NOMO-1 treated with DMSO at 0.1 percent for 48 hours (cell line): ENCODE data around the gene SORBS1.
A peak's percentile ranks its signal among the peaks of the same experiment; 100 is the strongest.

Experiments used
- DNase-seq: peaks from one replicate; lab custom pipeline; 2025; ENCODE audit not compliant: unreplicated experiment; lab: John Stamatoyannopoulos, UW

SORBS1 gene

DNA sequence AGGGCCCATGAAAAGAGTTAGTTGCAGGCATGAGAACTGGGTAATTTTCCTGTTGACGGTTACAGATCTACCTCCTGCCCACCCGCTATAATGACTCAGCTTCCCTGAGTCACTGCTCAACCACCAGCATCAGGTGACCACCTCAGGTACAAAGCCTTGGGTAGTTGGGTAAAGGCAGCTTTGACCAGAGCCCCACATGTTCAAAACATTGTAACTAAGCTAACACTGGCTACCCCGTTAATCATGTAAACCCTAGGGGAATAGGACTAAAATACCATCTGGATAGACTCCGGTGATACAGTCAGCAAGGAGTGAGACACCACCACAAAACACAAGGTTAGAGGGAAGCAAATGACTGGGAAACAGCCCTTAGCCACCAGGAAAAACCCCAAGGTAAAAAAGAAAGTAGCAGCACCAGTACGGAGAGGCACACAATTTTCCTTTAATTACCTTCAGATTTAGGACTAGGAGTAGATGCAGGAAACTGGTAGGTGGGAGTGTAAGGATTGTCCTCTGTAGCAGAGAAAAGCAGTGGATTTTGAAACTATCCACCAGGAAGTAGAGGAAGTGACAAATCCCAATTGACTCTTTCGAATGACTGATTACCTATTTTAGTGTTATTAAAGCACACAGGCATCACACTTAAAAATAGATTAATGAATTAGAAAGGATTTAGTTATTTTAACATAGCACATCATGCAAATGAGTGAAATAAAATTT, 166.8 kb downstream of the SORBS1 start:
- DNase-seq, result peak; percentile 17

DNA sequence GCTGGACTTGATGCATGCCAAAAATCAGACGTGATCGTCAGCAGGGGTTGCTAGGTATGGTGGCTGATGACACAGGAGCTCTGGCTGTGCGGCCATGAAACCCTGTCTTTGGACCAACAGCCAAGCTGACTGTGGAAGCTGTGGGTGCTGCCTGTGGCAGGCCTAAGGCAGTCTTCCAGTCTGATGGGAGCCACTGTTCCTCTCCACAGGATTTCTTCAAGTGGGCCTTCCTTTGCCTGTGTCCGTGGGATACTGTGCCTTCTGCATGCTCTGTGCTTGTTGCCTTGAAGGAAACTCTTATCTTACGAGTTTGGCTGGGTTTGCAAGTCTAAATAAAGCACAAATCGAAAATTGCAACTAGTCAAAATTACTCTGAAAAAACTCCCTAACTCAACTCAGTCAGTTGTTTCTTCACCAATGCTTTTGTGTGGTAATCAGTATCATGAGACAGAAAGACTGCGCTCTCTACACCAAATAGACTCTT, 168.4 kb downstream of the SORBS1 start:
- no peak for DNase-seq

DNA sequence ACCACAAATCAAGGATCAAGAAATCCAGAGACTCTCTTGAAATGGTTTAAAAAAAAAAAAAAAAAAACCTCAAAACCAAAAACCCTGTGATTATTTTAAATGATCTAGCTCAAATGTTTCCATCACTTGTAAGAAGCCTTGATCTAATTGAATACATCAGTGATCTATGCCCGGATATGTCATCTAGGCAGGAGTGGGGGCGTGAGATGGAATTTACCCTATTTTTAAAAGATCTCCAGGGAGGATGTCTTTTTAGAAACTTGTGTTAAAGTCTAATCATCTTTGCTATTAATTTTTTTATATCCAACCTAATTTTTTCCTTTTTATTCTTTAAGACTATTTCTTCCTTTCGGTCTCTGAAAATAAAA, 169.0 kb downstream of the SORBS1 start:
- no peak for DNase-seq

DNA sequence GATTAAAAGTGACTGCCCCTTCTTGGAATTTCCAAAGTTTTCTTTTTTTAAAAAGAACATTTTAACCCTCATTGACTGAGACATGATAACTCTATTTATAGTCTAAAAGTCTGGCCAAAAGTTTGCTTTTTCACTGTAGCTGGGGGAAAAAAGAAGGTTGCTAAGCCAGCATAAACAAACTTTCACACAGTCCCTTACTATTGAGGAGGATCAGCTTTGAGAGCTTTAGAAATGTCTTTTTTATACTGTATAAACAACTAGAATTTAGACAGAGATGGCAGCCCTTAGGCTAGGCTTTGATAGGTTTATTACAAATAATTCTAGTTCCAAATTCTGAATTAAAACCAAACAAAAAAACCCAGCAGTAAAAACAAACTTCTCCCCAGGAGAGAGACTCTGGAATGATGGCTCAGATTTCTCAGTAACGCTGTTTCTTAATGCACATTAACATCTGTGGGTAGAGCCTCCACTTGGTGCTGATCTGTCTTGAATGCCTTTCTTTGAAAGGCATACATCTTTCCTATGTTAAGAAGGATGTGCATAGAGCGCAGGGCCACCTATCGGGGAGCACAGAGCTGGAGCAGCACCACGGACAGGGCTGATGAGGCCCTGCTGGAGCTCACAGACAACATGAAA, 169.5 kb downstream of the SORBS1 start:
- peak; percentile 7 for DNase-seq

DNA sequence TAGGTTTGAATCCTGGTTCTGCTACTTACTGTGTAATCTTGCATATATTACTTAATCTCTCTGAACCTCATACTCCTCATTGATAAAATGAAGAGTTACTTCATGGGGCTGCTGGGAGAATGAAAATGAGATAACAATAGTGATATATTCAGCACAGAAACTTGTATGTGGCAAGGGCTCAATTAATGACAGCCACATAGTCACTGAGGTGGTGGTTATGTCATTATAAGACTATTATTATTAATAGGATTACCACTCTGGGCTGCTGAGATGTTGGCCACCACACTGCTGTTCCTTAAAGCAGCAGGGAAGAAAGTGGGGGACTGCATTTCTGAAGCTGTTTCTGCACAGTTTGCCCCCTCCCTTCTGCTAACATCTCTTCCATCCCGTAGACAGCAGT, 170.0 kb downstream of the SORBS1 start:
- no peak for DNase-seq

DNA sequence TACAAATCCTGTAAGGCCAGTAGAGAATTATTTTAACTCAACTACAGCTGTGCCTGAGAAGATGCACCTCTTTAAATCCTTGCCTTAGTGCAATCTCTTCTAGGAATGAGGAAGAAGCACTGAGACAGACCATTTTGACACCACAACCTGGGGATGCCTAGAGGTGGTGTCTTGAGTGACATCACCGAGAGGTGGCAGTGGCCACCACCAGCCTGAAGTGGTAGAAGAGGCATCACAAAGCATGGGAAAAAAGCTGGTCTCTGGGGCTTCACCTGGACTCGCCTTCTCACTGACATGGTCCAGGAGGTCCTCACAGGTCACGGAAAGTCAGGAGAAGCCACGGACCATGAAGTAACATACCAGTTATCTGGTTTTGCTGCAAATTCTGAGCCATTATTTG, 171.2 kb downstream of the SORBS1 start:
- peak; percentile 23 for DNase-seq

DNA sequence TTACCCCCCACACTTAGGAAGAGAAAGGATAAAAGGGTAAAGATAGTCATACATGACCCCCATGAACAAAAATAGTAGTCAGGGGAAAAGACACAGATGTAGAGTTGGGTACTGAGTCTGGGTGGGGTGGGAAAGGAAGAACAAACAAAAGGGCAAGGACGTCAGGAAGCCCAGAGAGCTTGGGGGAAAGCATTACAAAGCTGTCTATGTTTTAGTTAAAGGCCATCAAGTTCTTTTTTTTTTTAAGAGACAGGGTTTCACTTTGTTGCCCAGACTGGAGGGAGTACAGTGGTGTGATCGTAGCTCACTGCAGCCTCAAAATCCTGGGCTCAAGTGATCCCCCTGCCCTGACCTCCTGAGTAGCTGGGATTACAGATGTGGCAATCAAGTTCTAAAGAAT, 172.0 kb downstream of the SORBS1 start:
- no peak for DNase-seq

DNA sequence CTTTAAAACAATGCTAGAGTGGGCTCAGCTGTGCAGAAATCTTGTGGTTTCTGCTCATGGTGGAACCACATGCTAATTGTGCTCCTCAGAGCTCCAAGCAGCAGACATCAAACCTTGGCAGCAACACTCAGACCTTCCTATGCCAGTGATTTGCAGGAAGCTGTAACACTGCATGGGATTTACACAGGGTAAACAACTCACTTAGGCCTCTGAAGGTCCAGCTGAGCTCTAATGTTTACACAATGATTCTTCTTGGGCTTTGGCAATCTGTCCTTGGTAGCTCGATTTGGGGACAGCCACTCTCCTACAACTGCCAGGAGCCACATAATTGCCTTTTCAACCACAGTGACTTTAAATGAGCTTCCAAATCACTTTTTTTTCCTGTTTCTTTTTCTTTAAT, 172.6 kb downstream of the SORBS1 start:
- peak; percentile 62 for DNase-seq

DNA sequence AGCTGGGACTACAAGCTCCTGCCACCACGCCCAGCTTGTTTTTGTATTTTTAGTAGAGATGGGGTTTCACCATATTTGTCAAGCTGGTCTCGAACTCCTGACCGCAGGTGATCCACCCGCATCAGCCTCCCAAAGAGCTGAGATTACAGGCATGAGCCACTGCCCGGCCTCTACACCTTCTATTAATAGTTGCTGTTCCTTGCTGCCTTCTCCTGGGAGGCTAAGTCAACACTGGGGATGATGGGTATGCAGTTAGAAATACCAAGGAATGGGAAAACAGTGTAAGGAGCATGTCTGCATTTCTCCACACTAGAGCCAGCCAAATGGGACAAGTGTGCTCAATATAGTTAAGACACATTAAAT, 173.1 kb downstream of the SORBS1 start:
- DNase-seq, result no peak

DNA sequence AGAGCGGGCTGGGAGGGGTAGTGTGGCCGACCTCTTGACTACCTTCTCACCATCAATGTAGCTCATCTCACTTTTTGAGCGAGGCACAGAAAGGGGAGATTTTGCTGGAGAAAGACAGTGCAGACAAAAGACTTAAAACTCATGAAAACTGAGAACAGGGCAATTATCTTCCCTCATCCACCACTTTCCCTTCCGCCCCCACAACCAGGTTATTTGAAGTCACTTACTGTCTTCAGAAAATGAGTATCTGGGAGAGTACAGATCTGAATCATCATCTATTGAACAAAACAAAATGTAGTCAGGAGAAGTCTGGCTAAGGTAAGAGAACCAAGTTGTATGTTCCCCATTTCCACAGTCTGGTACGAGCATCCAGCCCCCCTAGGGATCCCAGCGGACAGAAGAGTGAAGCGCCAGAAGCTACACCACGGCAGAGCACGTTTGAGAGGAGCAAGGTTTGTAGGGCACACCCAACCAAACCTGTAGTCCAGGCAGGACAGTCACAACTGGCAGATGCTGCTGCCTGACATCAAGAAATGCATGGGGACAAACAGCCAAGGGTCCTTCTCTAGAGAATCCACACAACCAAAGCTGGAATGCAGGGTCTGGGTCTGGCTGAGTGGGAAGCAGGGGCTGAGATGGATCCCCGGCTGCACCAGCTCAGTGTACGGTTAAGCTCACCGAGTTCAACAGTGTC, 177.0 kb downstream of the SORBS1 start:
- DNase-seq, result no peak

DNA sequence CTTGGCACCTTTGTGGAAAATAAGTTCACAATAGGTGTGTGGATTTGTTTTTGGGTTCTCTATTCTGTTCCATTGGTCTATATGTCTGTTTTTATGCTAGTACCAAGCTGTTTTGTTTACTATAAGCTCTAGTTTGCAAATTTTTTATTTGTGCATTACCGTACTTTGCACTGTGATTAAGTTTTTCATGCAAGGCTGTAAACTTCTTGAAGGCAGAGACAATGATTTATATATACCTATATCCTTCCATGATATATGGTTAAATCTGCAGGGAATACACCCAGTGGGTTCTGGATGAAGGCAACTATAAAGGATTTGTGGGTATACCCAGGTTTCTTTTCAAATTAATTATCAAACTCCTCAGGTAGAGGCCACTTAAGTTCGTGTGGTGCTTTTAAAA, 178.6 kb downstream of the SORBS1 start:
- DNase-seq, result no peak

DNA sequence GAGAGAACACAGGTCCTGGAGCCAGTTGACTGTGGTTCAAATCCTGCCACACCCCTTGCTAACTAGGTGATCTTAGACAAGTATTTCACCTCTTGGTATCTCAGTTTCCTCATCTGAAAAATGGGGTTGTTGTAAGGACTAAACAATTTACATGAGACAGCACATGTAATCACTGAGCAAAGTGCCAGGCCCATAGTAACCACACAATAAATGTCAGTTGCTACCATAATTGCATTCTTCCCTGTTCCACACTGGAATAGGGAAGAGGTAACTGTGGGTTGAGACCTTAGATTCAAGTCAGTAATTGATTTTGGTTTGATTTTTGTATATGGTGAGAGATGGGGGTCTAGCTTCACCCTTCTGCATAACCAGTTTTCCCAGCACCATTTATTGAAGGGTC, 179.0 kb downstream of the SORBS1 start:
- no peak for DNase-seq

DNA sequence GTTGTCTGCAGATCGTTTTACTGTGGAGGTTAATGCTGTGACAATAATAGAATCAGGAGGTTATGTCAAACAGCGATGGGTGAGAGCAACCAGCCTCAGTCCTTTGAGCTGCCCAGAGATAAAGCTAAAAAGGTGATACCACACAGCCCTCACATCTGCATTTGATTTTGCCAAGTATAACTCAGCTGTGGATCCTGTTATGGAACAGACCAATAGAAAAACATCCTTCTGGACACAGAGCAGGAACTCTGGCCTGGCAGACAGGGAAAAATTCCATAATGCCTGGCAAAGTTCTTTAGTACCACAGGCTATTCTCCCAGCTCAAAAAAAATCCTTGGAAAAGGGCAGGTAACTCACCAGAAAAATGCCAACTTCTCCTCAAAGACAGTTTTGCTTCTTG, 183.2 kb downstream of the SORBS1 start:
- no peak for DNase-seq

DNA sequence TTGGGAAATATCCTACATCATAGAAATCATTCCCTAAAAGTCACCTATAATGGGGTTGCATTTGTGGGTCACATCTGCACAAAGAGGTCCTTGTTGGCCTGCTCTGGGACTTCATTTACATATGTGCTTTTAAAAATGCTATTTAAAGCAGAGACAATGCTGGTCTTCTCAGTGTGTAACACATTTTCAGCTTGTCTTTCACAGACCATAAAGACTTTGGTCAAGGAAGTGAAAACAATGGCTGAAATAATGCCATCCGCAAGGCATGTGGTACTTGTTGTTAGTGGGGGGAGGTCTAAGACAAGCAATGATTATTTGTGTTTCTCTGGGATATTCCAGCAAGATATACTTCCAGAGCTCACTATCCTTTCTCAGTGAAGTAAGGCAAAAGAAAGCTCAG, 185.8 kb downstream of the SORBS1 start:
- no peak for DNase-seq

DNA sequence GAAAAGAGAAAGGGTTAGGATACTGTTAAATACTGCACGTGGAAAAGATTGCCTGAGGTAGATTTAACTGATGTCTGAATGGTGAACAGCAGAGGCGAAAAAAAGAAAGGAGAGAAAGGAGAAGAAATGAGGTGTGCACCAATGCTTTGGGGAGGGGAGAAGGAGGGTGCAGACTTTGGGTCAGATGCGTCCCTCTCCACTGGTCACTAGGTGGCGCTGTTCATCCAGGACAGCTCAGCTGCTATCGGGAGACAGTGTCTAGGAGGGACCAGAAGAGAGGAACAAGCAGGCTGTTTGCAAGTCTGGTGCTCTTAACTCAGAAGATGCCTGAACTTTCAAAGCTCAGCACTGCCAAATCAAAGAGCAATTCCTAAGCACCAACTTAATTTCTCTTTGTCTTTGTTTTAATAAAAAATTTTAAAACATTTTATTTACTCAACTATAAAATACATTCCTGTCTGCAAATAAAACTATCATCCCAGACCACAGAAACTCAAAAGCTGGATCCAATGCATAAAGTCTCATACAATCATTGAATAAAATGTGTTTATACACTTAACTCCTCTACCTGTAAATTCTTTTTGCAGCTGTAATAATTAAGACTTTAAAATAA, 186.5 kb downstream of the SORBS1 start:
- DNase-seq, result peak; percentile 85

DNA sequence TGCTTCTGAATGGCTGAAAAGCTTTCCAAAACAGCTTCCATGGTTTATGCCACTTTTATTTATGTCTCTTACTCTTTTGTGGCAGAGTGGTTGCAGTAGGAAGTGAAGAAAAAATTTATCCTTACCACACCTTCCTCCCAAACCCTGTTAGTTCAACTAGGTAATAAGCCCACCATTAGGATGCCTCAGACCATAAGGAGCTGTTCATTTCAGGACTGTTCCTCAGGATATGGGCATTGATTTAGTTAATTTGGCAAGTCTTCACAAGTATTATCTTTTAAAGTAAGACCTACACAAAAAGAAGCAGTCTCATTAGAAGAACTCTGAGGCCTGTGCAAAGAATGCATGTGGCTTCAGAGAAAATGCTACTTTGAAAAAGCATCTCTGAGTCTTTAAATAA, 187.5 kb downstream of the SORBS1 start:
- no peak for DNase-seq

DNA sequence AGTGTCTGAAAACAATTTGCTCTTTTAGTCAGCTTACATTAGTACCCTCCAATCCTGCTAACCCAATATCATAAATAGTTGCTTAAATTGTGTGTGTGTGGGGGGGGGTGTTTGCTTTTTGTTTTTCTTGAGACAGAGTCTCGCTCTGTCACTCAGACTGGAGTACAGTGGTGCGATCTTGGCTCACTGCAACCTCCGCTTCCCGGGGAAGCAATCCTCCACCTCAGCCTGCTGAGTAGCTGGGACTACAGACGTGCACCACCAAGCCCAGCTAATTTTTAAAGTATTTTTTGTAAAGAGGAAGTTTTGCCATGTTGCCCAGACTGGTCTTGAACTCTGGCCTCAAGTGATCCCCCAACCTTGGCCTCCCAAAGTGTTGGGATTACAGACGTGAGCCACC, 196.8 kb downstream of the SORBS1 start:
- no peak for DNase-seq

DNA sequence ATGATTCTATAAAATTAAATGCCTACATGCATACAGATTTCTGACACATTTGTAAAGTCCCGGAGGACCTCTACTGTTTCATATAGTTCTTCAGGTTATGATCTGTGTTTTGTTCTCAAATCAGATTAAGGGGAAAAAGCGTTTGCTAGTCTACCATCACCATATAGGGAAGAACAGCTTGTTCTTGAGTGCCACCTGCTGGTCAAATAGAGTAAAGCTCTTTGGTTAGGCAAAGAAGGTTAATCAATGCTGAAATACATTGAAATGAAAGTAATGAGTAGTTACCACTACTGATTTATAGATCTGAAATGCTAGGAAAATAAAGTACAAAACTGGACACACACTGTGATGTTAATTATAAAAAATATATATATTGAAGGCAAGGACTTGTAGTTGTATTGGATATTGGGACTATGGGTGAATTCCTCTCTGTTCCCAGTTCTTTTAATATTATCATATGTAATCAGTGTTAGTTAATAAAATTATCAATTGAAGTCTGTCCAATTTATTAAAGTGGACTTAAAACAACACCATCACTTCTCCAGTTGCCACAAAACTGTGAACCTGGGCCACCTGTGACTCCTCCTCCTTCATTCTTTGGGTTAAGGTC, 197.8 kb downstream of the SORBS1 start:
- DNase-seq, result peak; percentile 71

DNA sequence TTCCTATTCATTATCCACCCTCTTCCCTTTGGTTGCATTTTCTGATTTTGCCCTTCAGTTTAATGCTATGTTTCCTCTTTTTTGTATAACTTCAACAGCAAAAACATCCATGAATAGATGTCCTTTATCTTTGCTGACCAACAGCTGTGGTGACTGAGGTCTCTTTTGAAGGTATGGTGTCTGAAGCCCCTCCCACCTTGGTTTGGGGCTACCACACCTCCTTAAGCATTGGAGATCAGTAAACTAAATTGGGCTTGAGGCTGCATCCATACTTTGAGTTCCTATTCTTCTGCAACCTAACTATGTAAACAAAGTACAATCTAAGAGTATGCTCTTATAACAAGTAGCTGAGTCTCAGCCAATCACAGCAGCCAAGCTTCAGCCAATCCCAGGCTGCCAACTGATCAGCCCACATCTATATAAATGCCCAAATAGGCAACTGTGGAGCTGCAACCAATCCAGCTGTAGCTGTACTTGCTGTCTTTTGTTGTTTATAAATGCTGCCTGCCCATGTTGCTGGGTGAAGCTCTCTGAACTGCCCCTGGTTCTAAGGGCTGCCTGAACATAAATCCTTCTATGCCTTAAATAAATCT, 201.0 kb downstream of the SORBS1 start:
- no peak for DNase-seq

DNA sequence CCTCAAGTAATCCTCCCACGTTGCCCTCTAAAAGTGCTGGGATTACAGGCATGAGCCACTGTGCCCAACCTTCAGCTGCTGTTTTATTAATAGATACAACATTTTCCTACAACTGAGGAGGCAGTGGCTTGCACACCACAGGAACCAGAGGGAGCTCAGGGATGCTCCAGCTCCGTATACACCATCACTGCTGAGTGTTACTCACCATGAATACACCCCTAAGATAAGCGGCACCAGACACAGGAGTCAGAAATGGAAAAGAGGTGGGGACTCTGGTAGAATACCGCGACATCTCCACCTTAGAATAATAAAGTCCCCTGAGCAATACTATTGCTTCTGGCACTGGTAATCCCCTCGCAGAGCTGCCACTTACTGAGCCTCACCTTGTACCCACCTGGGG, 201.7 kb downstream of the SORBS1 start:
- no peak for DNase-seq
